Mesendoderm (in vitro differentiated cells): Measurements from ENCODE around the gene SYT2.
"Not testable (repeated sequence)": the region's sequence is repeated elsewhere in the genome, so short reads cannot be mapped to it uniquely, and the experiment has no call there.

Experiments used
- DNase-seq: peaks from one replicate; pipeline ENCODE4 v3.0.0; 2013
- H2AK5ac ChIP-seq: 2 replicates; pipeline ENCODE4 v1.6.1; 2013; ENCODE audit warnings: low read length, inconsistent platforms
- H2BK120ac ChIP-seq: 2 replicates; pipeline ENCODE4 v1.6.1; 2013; ENCODE audit warnings: low read depth, mild to moderate bottlenecking, low read length, moderate library complexity, mixed read lengths
- H2BK15ac ChIP-seq: replicated peaks from 2 replicates; pipeline ENCODE4 v1.6.1; 2013; ENCODE audit warnings: low read depth, mild to moderate bottlenecking, moderate library complexity
- H2BK5ac ChIP-seq: 2 replicates; pipeline ENCODE4 v1.6.1; 2013; ENCODE audit warnings: low read length, inconsistent platforms
- H3K18ac ChIP-seq: 2 replicates; pipeline ENCODE4 v1.6.1; 2013; ENCODE audit warnings: mild to moderate bottlenecking, low read length, mixed read lengths
- H3K23ac ChIP-seq: one replicate; pipeline ENCODE4 v1.6.1; 2013; ENCODE audit warnings: low read length
- H3K27ac ChIP-seq: 2 replicates; pipeline ENCODE4 v1.5.1; 2013; ENCODE audit warnings: low read depth, mild to moderate bottlenecking, inconsistent platforms, low read length, moderate library complexity
- H3K27me3 ChIP-seq: 2 replicates; pipeline ENCODE4 v1.6.1; 2013; ENCODE audit warnings: low read length, control low read depth, mild to moderate bottlenecking, inconsistent platforms; ENCODE audit not compliant: insufficient read depth, poor library complexity
- H3K36me3 ChIP-seq: 2 replicates; pipeline ENCODE4 v1.6.1; 2013; ENCODE audit warnings: low read length, inconsistent platforms; ENCODE audit not compliant: control insufficient read depth, insufficient read depth
- H3K4ac ChIP-seq: one replicate; pipeline ENCODE4 v1.6.1; 2013; ENCODE audit warnings: low read depth, mild to moderate bottlenecking, low read length, moderate library complexity
- H3K4me1 ChIP-seq: 2 replicates; pipeline ENCODE4 v1.6.1; 2013; ENCODE audit warnings: low read depth, low read length, inconsistent platforms; ENCODE audit not compliant: control insufficient read depth
- H3K4me2 ChIP-seq: 2 replicates; pipeline ENCODE4 v1.6.1; 2013; ENCODE audit warnings: low read length
- H3K4me3 ChIP-seq: 2 replicates; pipeline ENCODE4 v1.5.1; 2013; ENCODE audit warnings: mild to moderate bottlenecking, low read length
- H3K56ac ChIP-seq: one replicate; pipeline ENCODE4 v1.6.1; 2013; ENCODE audit warnings: low read length
- H3K79me1 ChIP-seq: 2 replicates; pipeline ENCODE4 v1.6.1; 2013; ENCODE audit warnings: low read length, inconsistent platforms
- H3K79me2 ChIP-seq: 2 replicates; pipeline ENCODE4 v1.6.1; 2013; ENCODE audit warnings: mild to moderate bottlenecking, low read length; ENCODE audit not compliant: control insufficient read depth, insufficient read depth
- H3K9ac ChIP-seq: 2 replicates; pipeline ENCODE4 v1.6.1; 2013; ENCODE audit warnings: low read length, inconsistent platforms
- H4K5ac ChIP-seq: one replicate; pipeline ENCODE4 v1.6.1; 2013; ENCODE audit warnings: low read length
- H4K8ac ChIP-seq: one replicate; pipeline ENCODE4 v1.6.1; 2013; ENCODE audit warnings: low read depth, mild to moderate bottlenecking, control low read depth, low read length, moderate library complexity
- WGBS: extraction: QIAGEN DNeasy Blood & Tissue Kit; methylation state at CpG from one replicate; pipeline ENCODE4 v1.1.7; 2013; ENCODE audit warnings: low lambda C conversion rate, missing lambda C conversion rate; ENCODE audit not compliant: insufficient coverage; ENCODE audit errors: extremely low coverage; 5-methylcytosine and 5-hydroxymethylcytosine counted together

SYT2 gene

GRCh38 chr1:202628646-202629215 lies 81.5 kb downstream of the SYT2 start:
- Histone ChIP-seq H3K36me3 (no peaks in the 10 kb centered on the region), H4K8ac (no peak overlapping the region), H2BK5ac (no peak overlapping the region), H3K4ac (no peak overlapping the region), H3K79me1 (no peaks in the 10 kb centered on the region), H3K18ac (no peak overlapping the region), H3K23ac (no peak overlapping the region), H3K56ac (no peak overlapping the region), H3K4me3 (no peak overlapping the region), H2BK15ac (no peak overlapping the region), H3K4me2 (no peak overlapping the region), H3K9ac (no peak overlapping the region), H2AK5ac (no peak overlapping the region), H3K79me2 (no peaks in the 10 kb centered on the region), H3K27me3 (no peaks in the 10 kb centered on the region), H3K27ac (no peak overlapping the region), H3K4me1 (peaks cover 3% of the 10 kb centered on the region), H4K5ac (no peak overlapping the region), H2BK120ac (no peak overlapping the region)
- DNase-seq, result no peak
- WGBS, result no CpG with 5 or more reads among the region's 7 CpGs

- Histone ChIP-seq H3K79me1 (no peaks in the 10 kb centered on the region), H3K79me2 (no peaks in the 10 kb centered on the region), H3K4me3 (no peak overlapping the region), H2BK120ac (no peak overlapping the region), H2BK5ac (no peak overlapping the region), H3K4me1 (peaks cover 3% of the 10 kb centered on the region), H2BK15ac (no peak overlapping the region), H3K18ac (no peak overlapping the region), H4K8ac (no peak overlapping the region), H3K27me3 (no peaks in the 10 kb centered on the region), H3K27ac (no peak overlapping the region), H3K4me2 (no peak overlapping the region), H2AK5ac (no peak overlapping the region), H3K4ac (no peak overlapping the region), H3K36me3 (no peaks in the 10 kb centered on the region), H3K9ac (no peak overlapping the region), H3K56ac (no peak overlapping the region), H4K5ac (no peak overlapping the region), H3K23ac (no peak overlapping the region)
- no peak for DNase-seq
- WGBS, result no CpG with 5 or more reads among the region's 13 CpGs
Observed at GRCh38 chr1:202627841-202628565, 82.3 kb downstream of the SYT2 start.

GRCh38 chr1:202627036-202627435 lies 83.2 kb downstream of the SYT2 start:
- H3K9ac ChIP-seq, H3K18ac ChIP-seq, H2BK120ac ChIP-seq, H2BK15ac ChIP-seq, H3K79me2 ChIP-seq, H3K27ac ChIP-seq, H3K27me3 ChIP-seq, H3K79me1 ChIP-seq, H3K4ac ChIP-seq, H3K36me3 ChIP-seq, H3K4me2 ChIP-seq, H3K4me1 ChIP-seq, H3K56ac ChIP-seq, H3K23ac ChIP-seq, H4K5ac ChIP-seq, H4K8ac ChIP-seq, H2AK5ac ChIP-seq, H2BK5ac ChIP-seq, H3K4me3 ChIP-seq: not testable (repeated sequence)
- peak; percentile 44 for DNase-seq
- WGBS, result no CpG with 5 or more reads among the region's 7 CpGs

GRCh38 chr1:202625416-202626360 lies 84.6 kb downstream of the SYT2 start:
- H3K27me3 ChIP-seq, result no peaks in the 10 kb centered on the region
- no peak overlapping the region for H4K5ac ChIP-seq
- no peak overlapping the region for H3K27ac ChIP-seq
- H3K56ac ChIP-seq, result no peak overlapping the region
- no peak overlapping the region for H3K9ac ChIP-seq
- peaks cover 3% of the 10 kb centered on the region for H3K4me1 ChIP-seq
- no peak overlapping the region for H3K18ac ChIP-seq
- H3K79me1 ChIP-seq, result no peaks in the 10 kb centered on the region
- H3K79me2 ChIP-seq, result no peaks in the 10 kb centered on the region
- H2BK5ac ChIP-seq, result no peak overlapping the region
- no peak overlapping the region for H3K4me3 ChIP-seq
- H3K23ac ChIP-seq, result no peak overlapping the region
- no peak overlapping the region for H3K4me2 ChIP-seq
- no peak overlapping the region for H4K8ac ChIP-seq
- WGBS, result no CpG with 5 or more reads among the region's 28 CpGs
- H2AK5ac ChIP-seq, result no peak overlapping the region
- H3K4ac ChIP-seq, result no peak overlapping the region
- no peak overlapping the region for H2BK15ac ChIP-seq
- H3K36me3 ChIP-seq, result no peaks in the 10 kb centered on the region
- H2BK120ac ChIP-seq, result no peak overlapping the region
- peak; percentile 81 for DNase-seq

DNA sequence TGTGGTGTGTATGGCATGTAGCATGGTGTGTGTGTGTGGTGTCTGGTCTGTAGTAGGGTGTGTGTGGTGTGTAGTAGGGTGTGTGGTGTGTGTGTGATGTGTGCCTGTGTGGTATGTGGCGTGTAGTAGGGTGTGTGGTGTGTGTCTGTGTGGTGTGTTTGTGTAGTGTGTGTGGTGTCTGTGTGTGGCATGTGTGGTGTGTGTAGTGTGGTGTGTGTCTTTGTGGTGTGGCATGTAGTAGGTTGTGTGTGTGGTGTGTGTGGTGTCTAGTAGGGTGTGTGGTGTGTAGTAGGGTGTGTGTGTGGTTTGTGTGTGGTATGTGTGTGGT lies 85.5 kb downstream of the SYT2 start:
- no peak overlapping the region for H3K4me2 ChIP-seq
- peak; percentile 39 for DNase-seq
- H3K27ac ChIP-seq, result no peak overlapping the region
- no peak overlapping the region for H2BK5ac ChIP-seq
- no peak overlapping the region for H3K18ac ChIP-seq
- H3K9ac ChIP-seq, result no peak overlapping the region
- no peaks in the 10 kb centered on the region for H3K79me2 ChIP-seq
- no peak overlapping the region for H2AK5ac ChIP-seq
- H3K4me3 ChIP-seq, result no peak overlapping the region
- no peak overlapping the region for H2BK120ac ChIP-seq
- 100% methylated on average over 1 of the region's 1 CpG for WGBS
- H3K36me3 ChIP-seq, result no peaks in the 10 kb centered on the region
- no peak overlapping the region for H4K5ac ChIP-seq
- H3K4ac ChIP-seq, result no peak overlapping the region
- no peaks in the 10 kb centered on the region for H3K27me3 ChIP-seq
- H3K23ac ChIP-seq, result no peak overlapping the region
- H4K8ac ChIP-seq, result no peak overlapping the region
- H3K4me1 ChIP-seq, result peaks cover 3% of the 10 kb centered on the region
- no peaks in the 10 kb centered on the region for H3K79me1 ChIP-seq
- H3K56ac ChIP-seq, result no peak overlapping the region
- no peak overlapping the region for H2BK15ac ChIP-seq
